ENCODE results near the gene GALNT10. TPM values are rescaled to one million over a fixed set of nuclear protein-coding genes. Genes with fewer than 3 reads are reported as not detected.
A peak's percentile ranks its signal among the peaks of the same experiment; 100 is the strongest.
"Not testable (repeated sequence)": the region's sequence is repeated elsewhere in the genome, so short reads cannot be mapped to it uniquely, and the experiment has no call there.

The GALNT10 gene, protein sequence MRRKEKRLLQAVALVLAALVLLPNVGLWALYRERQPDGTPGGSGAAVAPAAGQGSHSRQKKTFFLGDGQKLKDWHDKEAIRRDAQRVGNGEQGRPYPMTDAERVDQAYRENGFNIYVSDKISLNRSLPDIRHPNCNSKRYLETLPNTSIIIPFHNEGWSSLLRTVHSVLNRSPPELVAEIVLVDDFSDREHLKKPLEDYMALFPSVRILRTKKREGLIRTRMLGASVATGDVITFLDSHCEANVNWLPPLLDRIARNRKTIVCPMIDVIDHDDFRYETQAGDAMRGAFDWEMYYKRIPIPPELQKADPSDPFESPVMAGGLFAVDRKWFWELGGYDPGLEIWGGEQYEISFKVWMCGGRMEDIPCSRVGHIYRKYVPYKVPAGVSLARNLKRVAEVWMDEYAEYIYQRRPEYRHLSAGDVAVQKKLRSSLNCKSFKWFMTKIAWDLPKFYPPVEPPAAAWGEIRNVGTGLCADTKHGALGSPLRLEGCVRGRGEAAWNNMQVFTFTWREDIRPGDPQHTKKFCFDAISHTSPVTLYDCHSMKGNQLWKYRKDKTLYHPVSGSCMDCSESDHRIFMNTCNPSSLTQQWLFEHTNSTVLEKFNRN
- polyA plus RNA-seq (ENCODE audit: insufficient read length in 3 of 3), result 10 to 100 TPM; 25.9 to 29.1 (median 27.5) TPM
- long read RNA-seq, donor 1, full-length matches to known transcripts, result 1 of 1 reads
- long read RNA-seq, donor 1, partial matches to known transcripts, result 0 of 1 reads
- long read RNA-seq, donor 1, other reads (novel, unspliced or antisense), result 0 of 1 reads
- long read RNA-seq, donor 2, full-length matches to known transcripts, result 1 of 1 reads
- long read RNA-seq, donor 2, partial matches to known transcripts, result 0 of 1 reads
- long read RNA-seq, donor 2, other reads (novel, unspliced or antisense), result 0 of 1 reads
- long read RNA-seq, donor 3, full-length matches to known transcripts, result 3 of 3 reads
- long read RNA-seq, donor 3, partial matches to known transcripts, result 0 of 3 reads
- long read RNA-seq, donor 3, other reads (novel, unspliced or antisense), result 0 of 3 reads
- long read RNA-seq, donor 4, full-length matches to known transcripts, result 3 of 3 reads
- long read RNA-seq, donor 4, partial matches to known transcripts, result 0 of 3 reads
- long read RNA-seq, donor 4, other reads (novel, unspliced or antisense), result 0 of 3 reads
- long read RNA-seq, donor 5, result 0 reads
- long read RNA-seq, donor 6, full-length matches to known transcripts, result 1 of 1 reads
- long read RNA-seq, donor 6, partial matches to known transcripts, result 0 of 1 reads
- long read RNA-seq, donor 6, other reads (novel, unspliced or antisense), result 0 of 1 reads
- long read RNA-seq, donor 7, full-length matches to known transcripts, result 1 of 1 reads
- long read RNA-seq, donor 7, partial matches to known transcripts, result 0 of 1 reads
- long read RNA-seq, donor 7, other reads (novel, unspliced or antisense), result 0 of 1 reads
- long read RNA-seq, donor 8, result 0 reads
- long read RNA-seq, donor 9, partial matches to known transcripts, result 0 of 1 reads
- long read RNA-seq, donor 9, other reads (novel, unspliced or antisense), result 0 of 1 reads
- long read RNA-seq, donor 10, partial matches to known transcripts, result 5 of 5 reads
- long read RNA-seq, donor 10, other reads (novel, unspliced or antisense), result 0 of 5 reads
- long read RNA-seq, donor 11, full-length matches to known transcripts, result 3 of 3 reads
- long read RNA-seq, donor 11, partial matches to known transcripts, result 0 of 3 reads
- long read RNA-seq, donor 11, other reads (novel, unspliced or antisense), result 0 of 3 reads
- long read RNA-seq, donor 12, result 0 reads
- long read RNA-seq, donor 13, result 0 reads
- long read RNA-seq, donor 14, full-length matches to known transcripts, result 2 of 2 reads
- long read RNA-seq, donor 14, partial matches to known transcripts, result 0 of 2 reads
- long read RNA-seq, donor 14, other reads (novel, unspliced or antisense), result 0 of 2 reads
- long read RNA-seq, donor 15, full-length matches to known transcripts, result 1 of 1 reads
- long read RNA-seq, donor 15, partial matches to known transcripts, result 0 of 1 reads
- long read RNA-seq, donor 15, other reads (novel, unspliced or antisense), result 0 of 1 reads
- long read RNA-seq, donor 16, full-length matches to known transcripts, result 5 of 32 reads
- long read RNA-seq, donor 16, partial matches to known transcripts, result 27 of 32 reads
- long read RNA-seq, donor 16, other reads (novel, unspliced or antisense), result 0 of 32 reads

DNA sequence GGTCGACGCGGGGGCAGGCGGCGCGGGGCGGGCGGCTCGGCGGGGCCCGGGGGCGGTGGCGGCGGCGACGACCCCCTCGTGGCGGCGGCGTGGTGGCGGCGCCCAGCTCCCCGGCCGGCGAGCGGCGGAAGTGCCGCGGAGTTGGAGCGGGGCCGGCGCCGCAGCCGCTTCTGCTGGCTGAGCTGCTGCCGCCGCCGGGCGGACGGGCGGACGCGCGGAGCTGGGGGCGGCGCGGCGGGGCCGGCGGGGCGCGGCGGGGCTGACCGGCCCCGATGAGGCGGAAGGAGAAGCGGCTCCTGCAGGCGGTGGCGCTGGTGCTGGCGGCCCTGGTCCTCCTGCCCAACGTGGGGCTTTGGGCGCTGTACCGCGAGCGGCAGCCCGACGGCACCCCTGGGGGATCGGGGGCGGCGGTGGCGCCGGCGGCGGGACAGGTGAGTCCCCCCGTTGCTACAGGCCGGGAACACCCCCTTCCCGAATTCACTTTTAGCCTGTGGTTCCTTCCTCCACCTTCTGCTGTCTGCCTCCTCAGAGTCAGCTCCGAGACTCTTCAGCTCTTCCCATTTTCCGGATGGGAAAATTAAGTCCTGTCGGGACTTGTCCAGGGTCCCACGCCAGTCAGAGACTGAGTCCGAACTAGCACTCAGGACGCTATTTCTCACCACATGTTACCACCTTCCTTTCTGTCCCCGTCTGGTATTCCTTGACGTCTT lies at the start of gene GALNT10:
Gene GALNT10, plus strand, starts transcription at position 139 of the 710 bp plus-strand sequence. Its CDS starts 134 bp downstream, at position 273.
- DNase-seq (ENCODE audit: extremely low read depth in 1 of 11, low read depth in 9 of 11, low spot score in 4 of 11), result peak in 6 of 11 donors; percentile 47 to 66 (median 54)

DNA sequence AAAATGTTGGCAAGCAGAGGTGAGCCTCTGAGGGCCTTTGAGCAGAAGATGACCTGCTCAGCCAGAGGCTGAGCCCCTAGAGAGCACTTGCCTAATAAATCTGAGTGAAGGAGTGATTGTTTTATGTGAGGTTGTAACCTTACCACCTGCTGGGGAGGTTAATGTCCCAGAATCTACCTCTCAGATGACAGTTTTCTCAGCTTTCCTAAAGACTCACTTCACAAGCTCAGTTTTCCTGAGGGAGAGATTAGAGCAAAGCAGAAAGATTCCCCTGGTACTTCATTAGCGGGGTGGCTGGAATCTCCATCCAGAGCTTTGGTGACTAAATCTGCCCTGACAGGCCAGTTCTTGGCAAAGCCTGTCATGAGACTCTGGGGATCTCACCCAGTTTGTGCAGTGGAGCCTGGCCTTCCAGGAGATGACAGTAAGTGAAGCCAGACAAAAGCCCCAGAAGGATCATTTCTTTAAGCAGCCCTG lies 48.8 kb upstream of the GALNT10 start:
- DNase-seq (ENCODE audit: extremely low read depth in 1 of 11, low read depth in 9 of 11, low spot score in 4 of 11), result peak in 5 of 11 donors; percentile 39 to 71 (median 49)

DNA sequence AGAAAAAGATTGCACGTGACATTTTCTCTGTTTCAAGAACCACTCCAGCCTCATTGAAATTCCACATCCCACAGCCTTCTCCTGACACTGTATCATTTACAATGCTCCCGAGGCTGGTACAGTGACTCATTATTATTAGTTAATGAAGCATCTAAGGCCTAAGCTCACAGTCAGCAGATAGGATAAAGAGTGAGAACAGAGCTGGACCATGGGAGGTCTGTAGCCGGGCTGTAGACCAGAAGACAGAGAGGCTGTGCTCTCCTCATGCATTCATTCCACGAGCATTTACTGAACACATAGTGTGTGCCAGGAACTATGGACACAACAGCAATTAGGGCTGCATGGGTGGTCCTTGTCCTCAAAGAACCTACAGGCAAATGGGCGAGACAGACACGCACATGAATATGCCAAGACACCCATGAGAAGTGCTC lies 47.3 kb upstream of the GALNT10 start:
- no peak for DNase-seq (ENCODE audit: extremely low read depth in 1 of 11, low read depth in 9 of 11, low spot score in 4 of 11)

DNA sequence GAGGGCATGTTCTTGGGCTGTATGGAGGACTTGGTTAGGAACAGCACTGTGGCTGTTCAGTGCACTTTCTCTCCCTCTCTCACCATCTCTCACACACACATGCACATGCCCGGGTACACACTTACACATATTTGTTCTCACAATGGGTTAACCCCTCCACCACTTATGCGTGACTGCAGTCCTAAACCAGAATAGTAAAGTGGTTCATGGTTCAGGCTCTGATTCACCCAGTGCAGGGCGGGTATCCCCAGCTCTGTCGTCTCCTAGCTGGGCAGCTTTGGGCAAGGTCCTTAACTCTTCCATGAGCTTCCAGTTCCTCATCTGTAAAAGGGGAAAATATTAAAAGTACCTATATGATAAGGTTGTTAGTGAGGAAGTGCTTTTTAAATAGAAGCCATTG lies 45.3 kb upstream of the GALNT10 start:
- DNase-seq (ENCODE audit: extremely low read depth in 1 of 11, low read depth in 9 of 11, low spot score in 4 of 11), result no peak

DNA sequence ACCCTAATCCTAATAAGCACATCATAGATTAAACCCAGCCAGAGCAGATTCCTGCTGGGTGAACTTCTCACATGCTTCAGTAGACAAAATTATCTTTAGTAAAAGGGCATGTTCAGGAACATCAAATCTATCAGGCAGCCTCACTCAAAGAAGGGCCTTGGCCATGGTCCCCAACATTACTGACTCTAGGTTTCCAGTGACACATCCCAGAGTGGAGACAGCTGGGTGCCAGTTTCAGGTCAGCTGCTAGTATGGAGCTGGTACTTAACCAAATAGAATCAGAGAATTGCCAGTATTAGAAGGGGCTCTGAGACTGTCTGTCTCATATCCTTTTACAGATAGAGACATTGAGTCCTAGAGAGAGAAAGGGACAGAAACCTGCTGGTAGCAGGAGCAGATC lies 44.1 kb upstream of the GALNT10 start:
- DNase-seq (ENCODE audit: extremely low read depth in 1 of 11, low read depth in 9 of 11, low spot score in 4 of 11), result no peak

DNA sequence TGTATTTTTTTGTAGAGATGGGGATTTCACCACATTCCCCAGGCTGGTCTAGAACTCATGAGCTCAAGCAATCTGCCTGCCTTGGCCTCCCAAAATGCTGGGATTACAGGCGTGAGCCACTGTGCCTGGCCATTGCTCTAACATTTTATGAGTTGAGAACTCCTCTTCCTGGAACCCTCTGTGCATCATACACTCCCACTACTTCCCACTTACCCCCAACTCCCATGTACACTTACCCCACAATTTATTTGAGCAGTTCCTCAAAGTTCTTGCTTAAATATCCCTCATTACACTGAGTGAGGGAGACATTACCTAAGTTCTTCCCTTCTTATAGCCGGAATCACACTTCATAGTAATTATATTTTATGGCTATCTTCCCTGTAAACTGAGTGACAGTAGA lies 42.9 kb upstream of the GALNT10 start:
- DNase-seq (ENCODE audit: extremely low read depth in 1 of 11, low read depth in 9 of 11, low spot score in 4 of 11), result no peak

DNA sequence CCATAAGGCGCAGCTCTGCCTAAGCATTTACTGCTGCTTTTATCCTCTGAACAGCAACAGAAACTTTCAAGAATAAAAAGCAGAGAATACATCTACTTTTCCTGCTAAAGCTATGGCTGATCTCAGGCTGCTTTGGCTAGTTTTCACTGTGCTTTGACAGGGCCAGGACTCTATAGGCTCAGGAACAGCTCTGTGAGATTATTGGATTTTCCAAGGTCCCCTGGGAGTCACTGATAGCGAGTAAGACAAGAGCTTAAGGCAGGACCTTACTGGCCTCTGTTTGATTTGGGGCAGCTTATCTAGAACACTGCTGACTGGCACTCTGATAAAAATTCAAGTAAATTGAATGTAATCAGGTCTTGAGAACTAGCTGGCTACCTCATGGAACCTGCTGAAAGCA lies 40.1 kb upstream of the GALNT10 start:
- DNase-seq (ENCODE audit: extremely low read depth in 1 of 11, low read depth in 9 of 11, low spot score in 4 of 11), result not testable (repeated sequence)

DNA sequence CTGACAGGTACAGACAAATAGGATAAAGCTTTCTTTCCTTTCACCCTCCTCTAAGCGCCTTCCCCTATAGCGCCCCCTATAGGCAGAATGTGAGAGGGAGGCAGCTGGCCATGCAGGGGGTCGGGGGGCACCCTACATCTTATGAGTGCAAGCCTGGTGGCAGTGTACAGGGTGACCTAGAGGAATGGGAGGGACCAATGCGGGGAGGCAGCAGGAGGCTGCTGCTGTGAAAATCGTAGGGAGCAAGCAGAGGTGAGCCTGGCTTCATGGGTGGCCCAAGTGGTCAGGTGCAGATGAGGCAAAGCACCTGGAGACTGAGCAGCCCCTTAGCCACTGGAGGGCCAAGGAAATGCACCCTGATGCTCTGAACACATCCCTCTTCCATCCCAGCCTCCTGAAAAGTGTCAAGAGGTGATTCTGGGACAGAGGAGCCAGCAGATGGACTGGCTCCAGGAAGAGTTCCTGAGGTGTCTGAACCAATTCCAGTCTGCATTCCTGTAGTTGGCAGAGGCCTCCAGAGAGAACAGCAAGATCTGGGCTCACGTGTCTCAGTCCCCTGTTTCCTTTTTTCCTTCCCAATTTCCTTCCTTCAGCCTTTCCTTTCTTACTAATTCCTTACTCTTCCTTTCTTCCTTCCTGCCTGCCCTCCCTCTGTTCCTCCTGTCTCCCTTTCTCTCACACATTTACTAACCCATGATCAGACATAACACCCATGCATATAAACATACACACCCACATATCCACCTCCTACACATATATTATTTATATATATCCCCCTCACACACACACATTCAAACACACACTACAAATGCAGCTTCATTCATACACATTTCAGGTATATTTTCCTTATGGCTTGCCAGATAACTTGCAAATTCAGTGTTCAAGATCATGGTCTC lies 32.8 kb upstream of the GALNT10 start:
- no peak for DNase-seq (ENCODE audit: extremely low read depth in 1 of 11, low read depth in 9 of 11, low spot score in 4 of 11)

DNA sequence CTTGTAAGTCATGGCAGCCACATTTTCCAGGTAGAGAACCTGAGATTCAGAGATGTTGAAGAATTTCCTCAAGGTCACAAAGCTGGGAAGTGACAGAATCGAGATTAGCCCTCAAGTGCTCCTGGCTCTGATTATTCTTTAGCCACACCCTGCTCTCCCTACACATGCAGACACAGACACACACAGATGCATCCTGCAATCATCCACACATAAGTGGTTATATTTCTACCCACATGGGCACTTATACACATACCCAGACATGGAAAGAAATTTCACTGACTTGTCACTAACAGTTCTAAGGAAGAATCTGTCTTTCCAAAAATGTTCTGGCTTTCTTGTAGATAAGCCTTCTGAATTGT lies 32.2 kb upstream of the GALNT10 start:
- DNase-seq (ENCODE audit: extremely low read depth in 1 of 11, low read depth in 9 of 11, low spot score in 4 of 11), result no peak

DNA sequence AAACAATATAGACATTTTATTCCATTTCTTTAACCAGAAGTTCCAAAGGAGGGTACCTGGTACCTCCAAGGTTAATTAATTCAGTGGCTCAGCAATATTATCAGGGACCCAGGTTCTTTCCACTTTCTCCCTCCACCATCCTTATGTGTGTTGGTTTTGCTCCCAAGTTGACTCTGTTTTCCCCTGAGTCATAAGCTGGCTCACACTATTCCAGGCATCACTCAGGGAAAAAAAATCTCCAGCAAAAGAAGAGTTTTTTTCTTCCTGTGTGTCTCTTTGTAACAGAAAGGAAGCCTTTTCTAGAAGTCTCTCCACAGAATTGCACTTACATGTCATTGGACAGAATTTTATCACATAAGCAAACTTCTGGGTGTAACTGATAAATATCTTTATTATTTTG lies 31.2 kb upstream of the GALNT10 start:
- DNase-seq (ENCODE audit: extremely low read depth in 1 of 11, low read depth in 9 of 11, low spot score in 4 of 11), result no peak

DNA sequence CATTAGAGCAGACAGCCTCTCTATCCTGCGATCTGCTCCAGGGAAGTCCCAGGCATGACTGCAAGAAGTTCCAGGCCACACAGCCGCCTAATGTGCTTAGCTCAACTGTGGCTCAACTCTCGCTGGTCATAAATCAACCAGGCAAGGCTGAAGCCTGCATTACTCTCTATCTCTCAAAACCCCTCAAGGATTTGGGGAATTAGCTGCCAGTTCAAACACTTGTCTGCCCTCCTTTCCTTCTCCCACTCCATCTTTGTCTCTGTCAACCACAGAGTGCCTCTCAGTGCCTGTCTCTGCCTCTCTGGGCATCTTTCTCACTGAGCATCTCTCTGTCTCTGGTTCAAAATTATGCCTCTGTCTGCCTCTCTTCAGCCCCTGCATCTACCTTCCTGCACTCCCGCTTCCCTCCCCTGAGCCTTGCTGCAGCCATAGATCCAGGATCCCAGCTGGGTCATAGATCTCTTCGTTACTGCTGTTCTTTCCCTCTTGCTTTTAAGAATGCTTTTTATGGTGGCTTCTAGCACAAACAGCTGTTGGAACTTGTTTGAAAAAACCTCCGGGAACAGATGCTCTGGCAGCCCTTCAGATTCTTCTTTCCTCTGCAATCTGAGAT lies 27.9 kb upstream of the GALNT10 start:
- DNase-seq (ENCODE audit: extremely low read depth in 1 of 11, low read depth in 9 of 11, low spot score in 4 of 11), result peak in 5 of 11 donors; percentile 33 to 42 (median 36)

DNA sequence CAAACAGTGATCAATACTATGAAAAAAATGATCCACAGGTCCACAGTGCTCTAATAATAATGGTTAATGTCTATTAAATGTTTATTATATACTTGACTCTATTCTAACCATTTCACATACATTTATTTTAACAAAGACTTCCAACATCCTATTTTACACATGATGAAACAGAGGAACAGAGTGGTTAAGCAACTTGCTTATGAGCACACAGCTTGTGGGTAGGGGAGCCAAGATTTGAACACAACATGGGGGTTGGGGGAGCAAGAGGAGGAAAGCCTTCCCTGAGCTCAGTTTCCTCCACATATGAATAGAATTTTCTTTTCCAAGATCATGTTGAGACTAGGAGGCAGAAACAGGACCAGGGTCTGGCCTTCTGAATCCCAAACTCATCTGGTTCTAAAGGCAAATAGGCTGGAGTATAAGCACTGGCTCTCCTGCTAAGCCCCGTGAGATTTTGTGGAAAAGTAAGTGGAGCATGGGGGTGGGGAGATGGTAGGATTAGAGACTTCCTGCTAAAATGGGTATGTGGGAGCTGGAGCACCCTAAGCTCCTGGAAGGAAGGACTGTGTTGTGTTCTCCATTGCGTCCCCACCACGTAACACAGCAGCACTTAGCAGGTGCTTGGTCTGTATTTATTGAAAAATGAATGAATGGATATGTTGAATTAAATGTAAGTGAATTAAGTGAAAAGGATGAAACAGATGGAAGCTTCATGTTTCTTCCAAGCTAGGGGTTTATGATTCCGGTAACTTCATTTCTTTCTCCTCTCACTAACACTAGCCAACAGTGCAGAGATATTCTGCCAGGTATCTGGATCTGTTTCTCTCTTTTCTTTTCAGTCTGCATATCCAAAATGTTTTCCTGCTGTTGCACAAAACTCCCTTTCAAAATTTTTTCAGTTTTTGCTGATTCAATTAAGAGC lies 26.9 kb upstream of the GALNT10 start:
- no peak for DNase-seq (ENCODE audit: extremely low read depth in 1 of 11, low read depth in 9 of 11, low spot score in 4 of 11)

DNA sequence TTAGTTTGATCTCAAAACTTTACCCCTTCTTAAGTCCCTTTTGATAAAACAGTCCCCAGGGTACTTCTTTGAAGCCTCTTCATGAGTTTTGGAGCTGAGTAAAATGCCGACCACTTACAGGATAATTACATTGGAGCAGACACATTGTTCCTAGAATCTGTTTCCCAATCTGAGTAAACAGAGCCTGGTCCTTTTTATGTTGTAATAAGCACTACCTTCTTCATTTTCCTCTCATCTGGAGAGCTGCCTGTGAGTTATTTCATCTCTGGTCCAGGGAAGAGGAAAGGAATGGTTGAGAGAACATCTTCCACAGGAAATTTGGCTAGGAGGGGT lies 26.3 kb upstream of the GALNT10 start:
- no peak for DNase-seq (ENCODE audit: extremely low read depth in 1 of 11, low read depth in 9 of 11, low spot score in 4 of 11)

DNA sequence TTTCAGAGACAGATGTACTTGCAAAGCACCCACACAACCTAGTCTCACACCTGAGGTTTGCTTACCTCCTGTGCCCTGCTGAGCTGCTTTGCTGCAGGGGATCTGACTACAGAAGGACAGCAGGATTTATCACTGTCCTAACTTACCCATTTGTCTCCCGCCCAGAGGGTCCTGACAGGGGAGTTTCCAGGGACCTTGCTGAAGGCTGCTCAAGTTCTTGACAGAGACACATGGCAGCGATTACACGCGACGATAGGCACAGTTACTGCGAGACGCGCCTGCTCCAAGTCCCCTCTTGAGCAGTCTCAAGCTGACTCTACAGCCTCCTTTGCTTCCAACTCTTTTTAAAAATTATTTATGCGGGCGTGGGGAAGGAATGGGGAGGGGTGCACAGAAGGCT lies 24.6 kb upstream of the GALNT10 start:
- peak in 5 of 11 donors; percentile 18 to 57 (median 51) for DNase-seq (ENCODE audit: extremely low read depth in 1 of 11, low read depth in 9 of 11, low spot score in 4 of 11)
